SK-N-SH (cell line): Measurements from ENCODE around the gene ASCC3.

Experiments
- CTCF ChIP-seq: fragments of 200-600 bp; sonication (generic); IDR thresholded peaks from 2 replicates; pipeline ENCODE4 v1.6.1; 2017; ENCODE audit warnings: antibody characterized with exemption, mild to moderate bottlenecking, moderate library complexity
- FOSL2 ChIP-seq: IDR thresholded peaks from 2 replicates; pipeline ENCODE4 v1.4.0; 2012; ENCODE audit warnings: low read depth, mild to moderate bottlenecking, moderate library complexity, borderline replicate concordance
- FOXM1 ChIP-seq: IDR thresholded peaks from 2 replicates; pipeline ENCODE4 v1.4.0; 2012; ENCODE audit warnings: low read depth, mild to moderate bottlenecking
- JUND ChIP-seq: IDR thresholded peaks from 2 replicates; pipeline ENCODE4 v1.4.0; 2012
- MEF2A ChIP-seq: IDR thresholded peaks from 2 replicates; pipeline ENCODE4 v1.4.0; 2012; ENCODE audit warnings: low read depth, borderline replicate concordance
- POLR2AphosphoS5 ChIP-seq: IDR thresholded peaks from 2 replicates; pipeline ENCODE4 v1.6.1; 2012; ENCODE audit warnings: low read depth, low read length

GRCh38 chr6:100889351-100889750 lies 8.2 kb upstream of the ASCC3 start:
- TF ChIP-seq CTCF (no peak), MEF2A (no peak), JUND (no peak), FOXM1 (no peak), POLR2AphosphoS5 (no peak), FOSL2 (no peak)
